ENCODE results near the gene MOK.

MOK gene

DNA sequence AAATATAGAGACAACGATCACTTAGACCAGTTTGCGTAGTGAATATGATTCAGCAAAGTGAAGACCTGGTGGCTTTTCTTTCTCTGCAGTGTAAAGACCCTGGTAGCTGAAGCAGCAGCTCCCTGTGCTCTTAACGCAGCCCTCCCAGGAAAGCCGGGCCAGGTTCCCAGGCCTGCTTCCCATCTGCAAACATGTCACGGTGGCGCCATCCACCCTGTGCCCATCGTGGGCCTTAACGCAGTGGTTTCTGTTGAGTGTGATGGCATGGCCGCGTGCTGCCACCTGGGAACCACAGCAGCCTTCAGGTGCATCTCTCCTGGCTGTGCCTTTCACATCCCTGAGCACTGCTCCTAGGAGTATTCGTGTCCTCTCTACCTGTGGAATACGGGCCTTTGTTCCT lies 93.7 kb downstream of the MOK start:
- no peak for DNase-seq
- no peak for TF ChIP-seq POLR2A (IDR thresholded peaks at IDR 0.05; ENCODE audit: low read length)
- TF ChIP-seq GATA1 (IDR thresholded peaks at IDR 0.05; ENCODE audit: low read depth, low read length): no peak

DNA sequence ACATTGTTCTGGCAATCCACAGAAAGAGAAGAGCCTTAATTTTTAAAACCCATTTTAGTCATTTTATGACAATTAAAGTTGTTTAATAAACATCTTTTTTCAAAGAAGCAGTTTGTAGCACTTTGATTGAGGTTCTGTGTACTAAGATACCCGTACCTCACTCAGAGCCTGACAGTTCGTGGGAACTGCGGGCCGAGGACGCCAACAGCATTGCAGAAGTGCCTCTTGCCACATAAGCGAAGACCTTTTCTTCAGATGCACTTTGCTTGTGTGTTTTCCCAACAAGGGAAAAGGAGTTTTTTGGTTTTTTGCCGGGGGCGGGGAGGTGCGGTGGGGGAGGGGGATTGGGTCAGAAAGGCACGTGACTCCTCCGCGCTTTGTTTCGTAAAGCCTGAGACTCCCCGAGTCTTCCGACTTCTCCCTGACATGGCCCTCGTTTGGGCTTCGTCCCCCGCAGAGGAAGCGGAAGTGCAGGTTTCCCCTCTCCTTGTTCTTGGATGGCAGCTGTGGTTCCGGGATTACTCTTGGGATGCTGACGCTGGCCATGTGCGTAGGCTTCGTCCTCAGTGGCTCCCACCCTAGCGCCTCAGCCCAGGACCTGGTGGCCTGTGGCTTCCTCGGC lies 94.4 kb downstream of the MOK start:
- no peak for DNase-seq
- TF ChIP-seq POLR2A (IDR thresholded peaks at IDR 0.05; ENCODE audit: low read length) (no peak), GATA1 (IDR thresholded peaks at IDR 0.05; ENCODE audit: low read depth, low read length) (no peak)

DNA sequence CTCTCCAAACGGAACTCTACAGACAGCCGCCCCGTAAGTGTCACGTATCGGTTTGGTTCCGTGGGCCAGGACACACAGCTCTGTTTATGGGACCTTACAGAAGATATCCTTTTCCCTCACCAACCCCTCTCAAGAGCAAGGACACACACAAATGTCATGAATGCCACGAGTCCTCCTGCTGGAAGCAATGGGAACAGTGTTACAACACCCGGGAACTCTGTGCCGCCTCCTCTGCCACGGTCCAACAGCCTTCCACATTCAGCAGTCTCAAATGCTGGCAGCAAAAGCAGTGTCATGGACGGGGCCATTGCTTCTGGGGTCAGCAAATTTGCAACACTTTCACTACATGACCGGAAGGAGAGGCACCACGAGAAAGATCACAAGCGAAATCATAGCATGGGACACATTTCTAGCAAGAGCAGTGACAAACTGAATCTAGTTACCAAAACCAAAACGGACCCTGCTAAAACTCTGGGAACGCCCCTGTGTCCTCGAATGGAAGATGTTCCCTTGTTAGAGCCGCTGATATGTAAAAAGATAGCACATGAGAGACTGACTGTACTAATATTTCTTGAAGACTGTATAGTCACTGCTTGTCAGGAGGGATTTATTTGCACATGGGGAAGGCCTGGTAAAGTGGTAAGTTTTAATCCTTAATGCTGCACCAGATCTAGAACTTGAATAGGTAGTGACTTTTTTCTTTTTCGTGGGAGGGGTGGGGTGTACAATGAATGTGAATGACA lies 95.6 kb downstream of the MOK start:
- no peak for TF ChIP-seq POLR2A (IDR thresholded peaks at IDR 0.05; ENCODE audit: low read length)
- no peak for TF ChIP-seq GATA1 (IDR thresholded peaks at IDR 0.05; ENCODE audit: low read depth, low read length)
- DNase-seq: no peak

DNA sequence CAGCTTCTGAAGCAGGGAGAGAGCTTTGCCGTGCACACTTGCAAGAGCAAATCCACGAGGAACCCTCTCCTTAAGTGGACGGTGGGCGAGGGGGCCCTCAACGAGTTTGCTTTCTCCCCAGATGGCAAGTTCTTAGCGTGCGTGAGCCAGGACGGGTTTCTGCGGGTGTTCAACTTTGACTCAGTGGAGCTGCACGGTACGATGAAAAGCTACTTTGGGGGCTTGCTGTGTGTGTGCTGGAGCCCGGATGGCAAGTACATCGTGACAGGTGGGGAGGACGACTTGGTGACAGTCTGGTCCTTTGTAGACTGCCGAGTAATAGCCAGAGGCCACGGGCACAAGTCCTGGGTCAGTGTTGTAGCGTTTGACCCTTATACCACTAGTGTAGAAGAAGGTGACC lies 96.2 kb downstream of the MOK start:
- no peak for TF ChIP-seq POLR2A (IDR thresholded peaks at IDR 0.05; ENCODE audit: low read length)
- DNase-seq: no peak

DNA sequence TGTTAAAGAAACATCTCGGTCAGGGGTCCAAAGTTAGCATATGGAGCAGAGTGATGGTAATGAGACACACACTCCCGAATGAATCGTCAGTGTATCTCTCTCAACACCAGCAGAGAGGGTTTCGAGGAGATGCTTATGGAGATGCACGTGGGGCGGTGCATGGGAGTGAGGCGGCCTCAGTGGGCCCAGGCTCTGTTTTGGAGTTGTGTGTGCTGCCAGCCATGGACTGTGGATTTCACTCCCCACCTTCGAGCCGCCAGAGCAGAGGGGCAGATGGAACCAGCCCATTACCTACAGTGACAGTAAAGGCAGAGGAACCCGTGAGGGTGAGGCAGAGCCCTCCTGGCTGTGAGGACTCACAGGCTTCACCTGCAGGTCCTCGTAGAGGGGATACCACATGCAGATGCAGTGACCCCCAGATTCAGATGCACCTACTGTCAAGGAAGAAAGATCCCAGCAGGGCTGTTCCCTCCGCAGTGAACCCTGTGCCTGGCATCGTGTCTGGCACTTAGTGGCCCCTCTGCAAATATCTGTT lies 97.1 kb downstream of the MOK start:
- no peak for DNase-seq
- no peak for TF ChIP-seq GATA1 (IDR thresholded peaks at IDR 0.05; ENCODE audit: low read depth, low read length)
- TF ChIP-seq POLR2A (IDR thresholded peaks at IDR 0.05; ENCODE audit: low read length): no peak

DNA sequence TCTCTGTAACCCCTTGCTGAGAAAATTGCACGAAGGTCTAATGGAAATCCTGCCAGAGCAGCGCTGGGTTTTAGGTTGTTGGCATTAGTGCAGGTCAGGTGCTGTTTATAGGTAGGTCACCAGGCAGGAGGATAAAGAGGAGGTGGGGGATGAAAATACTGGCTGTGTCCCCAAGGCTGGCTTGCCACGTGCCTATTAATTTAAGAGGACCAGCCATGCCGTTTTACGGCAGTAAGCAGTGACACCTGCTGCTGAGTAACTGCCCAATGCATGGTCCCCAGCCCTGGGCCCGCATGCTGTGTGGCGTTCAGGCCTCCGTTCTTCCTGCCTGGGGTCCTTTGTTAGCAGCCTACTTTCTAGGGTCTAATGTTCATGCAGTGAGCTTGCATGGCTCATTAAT lies 98.0 kb downstream of the MOK start:
- TF ChIP-seq POLR2A (IDR thresholded peaks at IDR 0.05; ENCODE audit: low read length): no peak
- TF ChIP-seq GATA1 (IDR thresholded peaks at IDR 0.05; ENCODE audit: low read depth, low read length): no peak
- peak in 1 of 2 experiments; percentile 9 for DNase-seq

DNA sequence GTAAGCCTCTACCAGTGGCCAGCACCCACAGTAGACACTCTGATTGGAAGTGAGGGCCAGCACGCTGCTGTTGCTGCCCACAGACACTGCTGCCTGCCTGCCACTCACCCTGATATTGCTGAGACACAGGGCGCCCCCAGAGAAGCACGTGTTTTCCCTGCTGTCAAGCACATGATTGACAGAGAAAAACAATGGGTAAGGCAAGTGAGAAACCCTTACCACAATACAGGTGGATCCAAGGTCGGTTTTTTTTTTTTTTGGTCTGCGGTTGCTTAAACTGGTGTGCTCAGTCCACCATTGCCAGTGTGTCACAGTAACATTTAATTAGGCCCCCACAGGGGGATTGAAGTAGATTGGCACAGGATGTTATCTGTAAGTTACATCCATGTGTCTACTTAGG lies 99.4 kb downstream of the MOK start:
- DNase-seq: no peak
- no peak for TF ChIP-seq POLR2A (IDR thresholded peaks at IDR 0.05; ENCODE audit: low read length)
- TF ChIP-seq GATA1 (IDR thresholded peaks at IDR 0.05; ENCODE audit: low read depth, low read length): no peak

DNA sequence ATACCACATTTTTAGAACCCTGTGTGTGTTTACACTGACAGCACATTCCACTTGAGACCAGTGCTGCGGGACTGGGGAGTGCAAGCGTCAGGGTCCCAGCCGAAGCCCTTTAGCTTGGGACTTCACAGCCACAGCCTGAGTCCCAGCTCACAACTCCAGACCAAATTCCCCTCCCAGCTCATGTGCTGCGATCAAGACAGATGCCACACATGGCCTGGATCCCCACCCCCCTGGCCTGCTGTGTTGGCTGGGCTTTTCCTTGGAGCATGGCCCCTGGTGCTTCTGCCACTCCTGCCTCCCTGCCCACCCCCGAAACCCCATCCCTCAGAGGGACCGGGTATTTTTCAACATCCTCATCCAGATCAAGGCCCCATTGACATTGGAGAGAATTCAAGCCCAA lies 101.6 kb downstream of the MOK start:
- TF ChIP-seq POLR2A (IDR thresholded peaks at IDR 0.05; ENCODE audit: low read length) (no peak), GATA1 (IDR thresholded peaks at IDR 0.05; ENCODE audit: low read depth, low read length) (no peak)
- DNase-seq: no peak

DNA sequence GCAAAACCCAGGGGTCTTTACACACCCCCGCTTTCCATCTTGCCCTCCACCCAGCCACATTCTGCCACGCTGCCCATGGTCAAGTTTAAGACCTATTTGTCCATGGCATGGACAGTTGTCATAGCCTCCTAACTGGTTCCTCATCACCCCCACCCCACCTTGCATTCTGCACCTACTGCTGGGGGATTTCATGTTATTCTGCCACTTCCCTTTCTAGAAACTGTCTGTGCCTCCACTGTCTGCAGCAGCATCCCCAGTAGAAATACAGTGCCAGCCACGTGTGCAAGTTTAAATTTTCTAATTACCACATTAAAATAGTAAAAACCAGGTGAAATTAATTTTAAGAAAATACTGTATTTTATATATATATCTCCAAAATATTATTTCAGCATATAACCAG lies 102.0 kb downstream of the MOK start:
- TF ChIP-seq GATA1 (IDR thresholded peaks at IDR 0.05; ENCODE audit: low read depth, low read length) (no peak), POLR2A (IDR thresholded peaks at IDR 0.05; ENCODE audit: low read length) (no peak)
- DNase-seq: no peak

DNA sequence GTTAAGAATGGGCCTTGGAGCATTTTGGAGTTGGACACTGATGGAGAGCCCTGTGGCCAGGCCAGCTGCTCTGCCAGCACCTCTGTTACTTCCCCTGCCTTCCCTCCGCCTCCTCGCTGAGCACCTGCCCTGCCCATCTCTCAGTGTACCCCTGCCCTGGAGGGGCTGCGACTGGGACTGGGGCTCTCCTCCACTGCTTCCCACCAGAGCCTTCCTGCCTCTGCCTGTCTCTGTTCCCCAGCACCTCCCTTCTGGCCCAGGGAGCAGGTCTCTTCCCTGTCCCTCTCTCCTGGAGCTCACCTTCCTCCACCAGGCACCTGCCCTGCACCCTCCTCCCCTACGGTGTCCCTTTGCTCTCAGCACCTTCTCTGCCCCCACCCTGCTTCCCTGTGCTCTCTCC lies 103.2 kb downstream of the MOK start:
- DNase-seq: no peak
- TF ChIP-seq POLR2A (IDR thresholded peaks at IDR 0.05; ENCODE audit: low read length): no peak
- TF ChIP-seq GATA1 (IDR thresholded peaks at IDR 0.05; ENCODE audit: low read depth, low read length): no peak

DNA sequence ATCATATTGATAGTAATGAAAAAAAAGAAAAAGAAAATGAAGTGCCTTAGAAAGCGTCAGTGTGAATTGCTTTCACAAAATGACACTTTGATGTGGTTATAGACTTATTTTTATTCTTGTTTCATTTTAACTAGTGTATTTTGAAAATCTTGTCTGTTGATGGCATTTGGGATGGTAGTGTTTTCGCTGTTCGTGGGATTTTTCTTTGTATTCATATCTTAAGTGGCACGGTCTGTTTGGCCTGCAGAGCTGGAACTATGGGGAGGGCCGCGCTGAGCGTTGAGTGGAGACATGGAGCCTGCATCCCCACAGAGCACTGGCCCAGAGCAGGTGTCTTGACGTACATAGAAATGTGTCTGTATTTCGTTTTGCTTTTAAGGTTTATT lies 103.6 kb downstream of the MOK start:
- DNase-seq: no peak

DNA sequence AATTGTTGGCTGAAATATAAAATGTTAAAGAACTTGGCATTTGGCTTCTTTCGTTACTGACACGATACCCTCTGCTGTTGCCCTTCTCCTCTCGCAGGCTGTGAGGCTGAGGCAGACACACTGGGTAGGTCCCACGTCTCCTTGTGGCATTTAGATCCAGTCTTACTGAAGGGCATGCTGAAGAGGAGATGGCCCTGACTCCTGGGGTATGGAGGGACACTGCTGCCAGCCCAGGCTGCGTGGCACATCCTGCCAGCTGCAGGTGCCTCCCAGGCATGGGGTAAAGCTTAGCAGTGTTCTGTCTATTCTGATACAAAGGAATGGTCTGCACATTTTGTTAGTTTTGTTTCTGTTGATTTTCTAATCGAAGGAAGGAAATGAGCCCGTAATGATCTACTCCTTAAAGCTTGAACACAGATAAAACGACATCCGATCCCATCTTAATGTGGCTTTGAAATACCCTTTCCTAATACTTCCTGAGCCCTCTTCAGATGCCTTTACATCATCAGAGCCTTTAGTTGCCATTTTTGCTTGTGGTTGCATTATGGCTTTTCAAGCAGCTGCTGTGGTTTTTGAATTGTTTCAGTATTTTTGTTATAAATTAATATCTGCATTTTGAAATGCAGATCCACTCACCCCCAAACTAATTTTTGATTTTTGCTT lies 104.1 kb downstream of the MOK start:
- no peak for TF ChIP-seq GATA1 (IDR thresholded peaks at IDR 0.05; ENCODE audit: low read depth, low read length)
- TF ChIP-seq POLR2A (IDR thresholded peaks at IDR 0.05; ENCODE audit: low read length): no peak
- no peak for DNase-seq

More for the DNA sequence above, 103.6 kb downstream of the MOK start:
- no peak for TF ChIP-seq POLR2A (IDR thresholded peaks at IDR 0.05; ENCODE audit: low read length)

DNA sequence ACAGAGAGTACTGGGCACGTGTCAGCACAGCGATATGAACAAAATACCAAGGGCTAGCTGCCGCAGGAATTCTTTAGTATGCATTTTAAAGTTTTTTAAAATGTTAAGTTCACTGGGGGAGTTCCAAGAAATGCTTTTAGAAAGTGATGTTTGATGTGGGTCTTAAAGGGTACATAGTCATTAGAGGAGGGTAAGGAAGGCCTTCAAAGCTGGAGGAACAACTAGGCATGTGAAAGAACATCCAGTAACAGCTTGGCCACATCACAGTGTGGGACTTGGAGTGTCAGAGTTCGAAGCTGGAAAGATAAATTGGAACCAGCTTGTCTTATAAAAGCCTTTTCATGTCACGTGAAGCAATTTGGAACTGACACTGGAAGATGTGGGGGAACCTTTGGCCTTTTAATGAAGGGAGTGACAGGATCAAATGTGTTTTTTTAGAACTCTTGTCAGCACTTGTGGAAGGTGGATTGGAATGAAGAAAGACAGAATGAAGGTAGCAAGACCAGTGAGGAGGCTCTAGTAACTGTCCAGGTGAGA lies 107.6 kb downstream of the MOK start:
- TF ChIP-seq POLR2A (IDR thresholded peaks at IDR 0.05; ENCODE audit: low read length) (no peak), GATA1 (IDR thresholded peaks at IDR 0.05; ENCODE audit: low read depth, low read length) (no peak)
- DNase-seq: no peak

DNA sequence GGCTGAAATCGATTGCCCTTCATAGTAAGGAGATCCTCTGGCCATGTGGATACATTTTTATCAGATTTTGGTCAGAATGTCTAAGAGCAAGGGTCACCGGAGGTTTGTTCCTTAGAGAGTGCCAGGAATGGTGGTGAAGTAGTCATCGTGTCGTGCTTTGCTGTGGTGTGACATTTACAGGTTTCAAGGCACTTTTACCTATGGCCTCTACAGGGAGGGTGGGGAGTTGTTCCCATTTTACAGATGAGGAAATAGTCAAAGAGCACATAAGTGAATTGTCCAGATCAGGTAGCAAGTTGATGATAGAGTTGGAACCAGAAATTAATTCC lies 108.1 kb downstream of the MOK start:
- TF ChIP-seq POLR2A (IDR thresholded peaks at IDR 0.05; ENCODE audit: low read length): no peak
- no peak for TF ChIP-seq GATA1 (IDR thresholded peaks at IDR 0.05; ENCODE audit: low read depth, low read length)
- DNase-seq: no peak
